Measurements from ENCODE around the gene PPIL1. TPM values are rescaled to one million over a fixed set of nuclear protein-coding genes. Genes with fewer than 3 reads are reported as not detected.

The PPIL1 gene
- total and polyA plus RNA-seq, 4 donors, result 15.8 to 23.9 (median 20.3) TPM

DNA sequence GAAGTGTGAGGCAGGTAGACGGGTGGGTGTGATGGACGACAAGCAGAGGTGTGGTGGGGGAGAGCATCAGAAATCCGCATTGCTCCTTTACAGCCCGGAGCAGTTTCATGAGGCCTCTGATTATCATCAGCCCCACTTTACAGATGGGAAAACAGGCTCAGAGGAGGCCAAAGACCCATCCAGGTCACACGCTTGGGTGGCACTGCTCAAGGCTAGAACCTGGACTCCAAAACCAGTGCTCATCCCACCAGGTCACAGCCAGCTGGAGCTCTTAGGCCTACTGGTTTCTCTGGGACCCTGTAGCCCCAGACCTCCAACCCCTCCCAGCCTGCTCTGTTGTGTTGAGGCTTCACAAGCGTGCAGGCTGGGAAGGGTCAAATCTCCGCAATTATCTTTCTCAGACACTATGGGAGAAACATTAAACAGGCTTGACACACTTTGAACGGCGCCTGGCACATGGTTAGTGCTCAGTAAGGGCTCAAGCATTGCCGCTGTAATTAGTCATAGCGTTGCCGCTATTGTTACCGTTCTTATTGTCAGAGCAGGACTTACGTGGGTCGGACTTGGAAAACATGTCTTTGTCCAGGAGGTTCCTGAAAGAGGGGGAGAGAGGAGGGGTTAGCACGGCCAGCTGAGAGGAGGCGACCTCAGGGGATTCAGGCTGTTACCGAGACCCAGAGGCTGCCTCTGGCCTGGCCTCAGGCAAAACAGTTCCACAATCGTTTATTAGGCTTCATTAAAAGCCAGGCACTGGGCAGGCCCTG lies 51.9 kb downstream of the PPIL1 start:
- H3K9ac ChIP-seq (ENCODE audit: low read depth in 1 of 2, low read length in 2 of 2), result no peak overlapping the region
- 91% methylated on average over 19 of the region's 19 CpGs for WGBS
- no peaks in the 10 kb centered on the region for H3K27me3 ChIP-seq (ENCODE audit: control insufficient read depth in 4 of 4, insufficient read depth in 4 of 4, low read length in 3 of 4)
- H3K36me3 ChIP-seq (ENCODE audit: control insufficient read depth in 4 of 4, insufficient read depth in 3 of 4, low read depth in 1 of 4, low read length in 3 of 4), result no peaks in the 10 kb centered on the region
- DNase-seq (ENCODE audit: low spot score), result no peak
- H3K27ac ChIP-seq (ENCODE audit: low read depth in 1 of 2, low read length in 2 of 2), result no peak overlapping the region
- no peak overlapping the region for H3K4me3 ChIP-seq (ENCODE audit: low read depth in 1 of 3, low read length in 3 of 3)
- H3K9me3 ChIP-seq (ENCODE audit: control insufficient read depth in 4 of 4, low read length in 3 of 4), result no peaks in the 10 kb centered on the region
- H3K4me1 ChIP-seq (ENCODE audit: control insufficient read depth in 4 of 4, insufficient read depth in 4 of 4, low read length in 3 of 4), result peaks cover 0 to 3% (median 0%) of the 10 kb centered on the region in 4 donors
- TF ChIP-seq, protein P1, sequence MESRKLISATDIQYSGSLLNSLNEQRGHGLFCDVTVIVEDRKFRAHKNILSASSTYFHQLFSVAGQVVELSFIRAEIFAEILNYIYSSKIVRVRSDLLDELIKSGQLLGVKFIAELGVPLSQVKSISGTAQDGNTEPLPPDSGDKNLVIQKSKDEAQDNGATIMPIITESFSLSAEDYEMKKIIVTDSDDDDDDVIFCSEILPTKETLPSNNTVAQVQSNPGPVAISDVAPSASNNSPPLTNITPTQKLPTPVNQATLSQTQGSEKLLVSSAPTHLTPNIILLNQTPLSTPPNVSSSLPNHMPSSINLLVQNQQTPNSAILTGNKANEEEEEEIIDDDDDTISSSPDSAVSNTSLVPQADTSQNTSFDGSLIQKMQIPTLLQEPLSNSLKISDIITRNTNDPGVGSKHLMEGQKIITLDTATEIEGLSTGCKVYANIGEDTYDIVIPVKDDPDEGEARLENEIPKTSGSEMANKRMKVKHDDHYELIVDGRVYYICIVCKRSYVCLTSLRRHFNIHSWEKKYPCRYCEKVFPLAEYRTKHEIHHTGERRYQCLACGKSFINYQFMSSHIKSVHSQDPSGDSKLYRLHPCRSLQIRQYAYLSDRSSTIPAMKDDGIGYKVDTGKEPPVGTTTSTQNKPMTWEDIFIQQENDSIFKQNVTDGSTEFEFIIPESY (IDR thresholded peaks at IDR 0.05), result no peak
- TF ChIP-seq JUND (IDR thresholded peaks at IDR 0.05) (no peak), RAD21 (IDR thresholded peaks at IDR 0.05) (no peak), RXRA (IDR thresholded peaks at IDR 0.05) (no peak), REST (IDR thresholded peaks at IDR 0.05) (no peak)

DNA sequence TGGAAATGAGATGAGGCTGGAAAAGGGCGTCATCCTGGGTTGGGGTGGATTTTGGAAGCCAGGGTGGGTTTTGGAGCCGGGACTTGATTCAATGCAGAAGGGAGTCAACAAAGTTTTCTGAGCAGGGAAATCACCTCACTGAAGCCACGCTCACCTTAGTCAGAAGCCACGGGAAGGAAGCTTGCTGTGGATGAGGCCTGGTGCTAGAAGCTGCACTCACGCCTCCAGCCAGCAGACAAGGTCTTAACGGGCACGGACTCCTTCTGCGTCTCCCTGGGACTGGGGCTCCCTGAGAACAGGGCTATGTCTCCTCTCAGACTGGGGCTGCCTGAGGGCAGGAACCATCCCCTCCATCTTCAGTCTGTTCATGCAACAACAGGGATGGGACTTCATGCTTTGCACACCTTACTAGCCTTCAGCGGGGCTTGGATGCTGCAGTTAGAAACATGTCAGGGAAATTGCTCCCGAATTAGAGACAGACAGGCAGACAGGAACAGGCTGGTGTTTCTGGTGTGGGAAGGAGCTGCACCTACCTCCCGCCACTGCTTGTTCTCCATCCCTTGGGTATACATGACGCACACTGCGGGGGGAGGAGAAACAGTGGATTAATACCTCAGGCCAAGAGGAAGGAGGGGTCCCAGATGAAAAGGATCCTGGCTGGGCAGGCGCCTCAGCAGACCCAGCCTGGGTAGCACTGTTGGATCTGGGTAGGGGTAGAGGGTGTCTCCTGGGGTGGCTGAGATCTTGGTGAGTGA lies 52.8 kb downstream of the PPIL1 start:
- no peak overlapping the region for H3K27ac ChIP-seq (ENCODE audit: low read depth in 1 of 2, low read length in 2 of 2)
- no peak overlapping the region for H3K9ac ChIP-seq (ENCODE audit: low read depth in 1 of 2, low read length in 2 of 2)
- no peak for TF ChIP-seq YY1 (IDR thresholded peaks at IDR 0.05)
- TF ChIP-seq, protein P2, sequence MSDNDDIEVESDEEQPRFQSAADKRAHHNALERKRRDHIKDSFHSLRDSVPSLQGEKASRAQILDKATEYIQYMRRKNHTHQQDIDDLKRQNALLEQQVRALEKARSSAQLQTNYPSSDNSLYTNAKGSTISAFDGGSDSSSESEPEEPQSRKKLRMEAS (IDR thresholded peaks at IDR 0.05), result no peak

More for the DNA sequence above, 52.8 kb downstream of the PPIL1 start:
- Histone ChIP-seq H3K4me3 (ENCODE audit: low read depth in 1 of 3, low read length in 3 of 3) (no peak overlapping the region), H3K9me3 (ENCODE audit: control insufficient read depth in 4 of 4, low read length in 3 of 4) (no peaks in the 10 kb centered on the region), H3K27me3 (ENCODE audit: control insufficient read depth in 4 of 4, insufficient read depth in 4 of 4, low read length in 3 of 4) (no peaks in the 10 kb centered on the region), H3K4me1 (ENCODE audit: control insufficient read depth in 4 of 4, insufficient read depth in 4 of 4, low read length in 3 of 4) (peaks cover 0 to 3% (median 0%) of the 10 kb centered on the region in 4 donors), H3K36me3 (ENCODE audit: control insufficient read depth in 4 of 4, insufficient read depth in 3 of 4, low read depth in 1 of 4, low read length in 3 of 4) (no peaks in the 10 kb centered on the region)
- no peak for DNase-seq (ENCODE audit: low spot score)
- WGBS, result 92% methylated on average over 14 of the region's 14 CpGs

All from liver (tissue), 9 donors.